ENCODE results near the gene SNORC.

SNORC gene

GRCh38 chr2:232879618-232880494 is 9.8 kb downstream of the SNORC start:
- H3K4me1 ChIP-seq (ENCODE audit: control insufficient read depth, low read length) = peaks cover 8% of the 10 kb centered on the region
- no peak overlapping the region for H3K4me2 ChIP-seq (ENCODE audit: low read length)
- no peaks in the 10 kb centered on the region for H4K20me1 ChIP-seq (ENCODE audit: control insufficient read depth, insufficient read depth, low read depth, low read length)
- no peak overlapping the region for H3K4me3 ChIP-seq (ENCODE audit: low read length)
- H3K9me3 ChIP-seq (ENCODE audit: control insufficient read depth, insufficient read depth, low read length) = no peaks in the 10 kb centered on the region
- H3F3A ChIP-seq (ENCODE audit: control insufficient read depth, insufficient read depth) = no peaks in the 10 kb centered on the region
- H3K27ac ChIP-seq (ENCODE audit: low read depth, low read length) = no peak overlapping the region
- H3K9me2 ChIP-seq (replicated peaks; ENCODE audit: control insufficient read depth, low read length) = no peaks in the 10 kb centered on the region
- H3K36me3 ChIP-seq (ENCODE audit: control insufficient read depth, low read length) = no peaks in the 10 kb centered on the region
- TF ChIP-seq EZH2phosphoT487 (IDR thresholded peaks at IDR 0.05; ENCODE audit: borderline replicate concordance, low read length) (no peak), CTCF (IDR thresholded peaks at IDR 0.05; ENCODE audit: low read depth, low read length, poor library complexity, severe bottlenecking) (no peak)
- H3K27me3 ChIP-seq (ENCODE audit: control insufficient read depth, low read length) = peaks cover 16% of the 10 kb centered on the region
- no peaks in the 10 kb centered on the region for H3K79me2 ChIP-seq (ENCODE audit: control insufficient read depth, low read length)

GRCh38 chr2:232880764-232881351 is 10.8 kb downstream of the SNORC start:
- H3K9me2 ChIP-seq (replicated peaks; ENCODE audit: control insufficient read depth, low read length) = no peaks in the 10 kb centered on the region
- H3K4me2 ChIP-seq (ENCODE audit: low read length) = no peak overlapping the region
- peaks cover 11% of the 10 kb centered on the region for H3K27me3 ChIP-seq (ENCODE audit: control insufficient read depth, low read length)
- peaks cover 3% of the 10 kb centered on the region; the same call in 1 of the 2 replicates for H3K4me1 ChIP-seq (ENCODE audit: control insufficient read depth, low read length)
- TF ChIP-seq EZH2phosphoT487 (IDR thresholded peaks at IDR 0.05; ENCODE audit: borderline replicate concordance, low read length) (no peak), CTCF (IDR thresholded peaks at IDR 0.05; ENCODE audit: low read depth, low read length, poor library complexity, severe bottlenecking) (no peak)
- H3K79me2 ChIP-seq (ENCODE audit: control insufficient read depth, low read length) = no peaks in the 10 kb centered on the region
- H4K20me1 ChIP-seq (ENCODE audit: control insufficient read depth, insufficient read depth, low read depth, low read length) = no peaks in the 10 kb centered on the region
- H3K9me3 ChIP-seq (ENCODE audit: control insufficient read depth, insufficient read depth, low read length) = no peaks in the 10 kb centered on the region
- no peak overlapping the region for H3K4me3 ChIP-seq (ENCODE audit: low read length)
- no peaks in the 10 kb centered on the region for H3K36me3 ChIP-seq (ENCODE audit: control insufficient read depth, low read length)
- H3F3A ChIP-seq (ENCODE audit: control insufficient read depth, insufficient read depth) = no peaks in the 10 kb centered on the region
- no peak overlapping the region for H3K27ac ChIP-seq (ENCODE audit: low read depth, low read length)

- H3K27me3 ChIP-seq (ENCODE audit: control insufficient read depth, low read length) = peaks cover 3% of the 10 kb centered on the region
- no peaks in the 10 kb centered on the region for H4K20me1 ChIP-seq (ENCODE audit: control insufficient read depth, insufficient read depth, low read depth, low read length)
- H3F3A ChIP-seq (ENCODE audit: control insufficient read depth, insufficient read depth) = no peaks in the 10 kb centered on the region
- H3K9me3 ChIP-seq (ENCODE audit: control insufficient read depth, insufficient read depth, low read length) = no peaks in the 10 kb centered on the region
- H3K36me3 ChIP-seq (ENCODE audit: control insufficient read depth, low read length) = no peaks in the 10 kb centered on the region
- TF ChIP-seq EZH2phosphoT487 (IDR thresholded peaks at IDR 0.05; ENCODE audit: borderline replicate concordance, low read length) = no peak
- TF ChIP-seq CTCF (IDR thresholded peaks at IDR 0.05; ENCODE audit: low read depth, low read length, poor library complexity, severe bottlenecking) = no peak
- no peaks in the 10 kb centered on the region for H3K9me2 ChIP-seq (replicated peaks; ENCODE audit: control insufficient read depth, low read length)
- H3K4me3 ChIP-seq (ENCODE audit: low read length) = no peak overlapping the region
- H3K27ac ChIP-seq (ENCODE audit: low read depth, low read length) = no peak overlapping the region
- no peak overlapping the region for H3K4me2 ChIP-seq (ENCODE audit: low read length)
- no peaks in the 10 kb centered on the region; the same call in 1 of the 2 replicates for H3K4me1 ChIP-seq (ENCODE audit: control insufficient read depth, low read length)
- H3K79me2 ChIP-seq (ENCODE audit: control insufficient read depth, low read length) = no peaks in the 10 kb centered on the region
Observed at GRCh38 chr2:232882085-232882484, 12.0 kb downstream of the SNORC start.

Data from DOHH2 (cell line).